GM13977 (cell line): ENCODE data around the gene ARID1B.
A peak's percentile ranks its signal among the peaks of the same experiment; 100 is the strongest.

Experiments used
- DNase-seq: peaks from one replicate; pipeline ENCODE4 v3.0.0; 2012; ENCODE audit warnings: low spot score
- in situ Hi-C: fragments of 300-500 bp; cut with MboI; formaldehyde crosslinking; loops from one replicate; pipeline ENCODE4 v1.12.0; 2022; ENCODE audit warnings: low sequenced_read_pairs, low pct_unique_long_range_greater_than_20kb, mixed read lengths, inconsistent platforms; ENCODE audit not compliant: unreplicated experiment
- TF ChIP-seq, protein P1 (sequence below): IDR thresholded peaks from 2 replicates; pipeline ENCODE4 v1.5.1; 2012; ENCODE audit warnings: mild to moderate bottlenecking, control low read depth; ENCODE audit not compliant: insufficient read depth; ENCODE audit errors: extremely low read depth, missing control alignments

The ARID1B gene

DNA sequence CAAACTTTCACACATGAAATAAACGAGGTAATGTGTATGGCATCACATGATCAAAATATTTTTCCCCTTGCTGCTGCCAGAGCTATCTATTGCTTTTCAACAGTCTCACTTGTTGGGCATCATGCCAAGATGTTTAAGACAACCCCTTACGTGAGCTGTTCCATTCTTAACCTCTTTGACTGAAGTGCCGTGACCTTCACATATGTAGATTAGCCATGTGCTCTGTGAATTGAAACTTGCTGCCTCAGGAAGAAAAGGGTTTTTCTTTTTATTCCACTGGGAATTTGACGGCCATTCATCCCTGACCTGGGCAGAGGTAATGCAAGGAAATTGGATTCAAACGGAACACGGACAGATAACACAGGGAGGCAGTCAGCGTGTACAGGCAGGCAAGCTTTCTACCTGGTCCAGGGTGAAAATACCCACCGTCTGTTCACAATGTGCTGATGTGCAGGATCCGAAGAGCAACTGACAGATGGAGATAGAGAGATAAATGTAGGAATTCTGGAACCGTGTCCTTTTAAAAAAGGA is 14.2 kb downstream of the ARID1B start:
- in situ Hi-C loops = no loop called here
- peak; percentile 32 for DNase-seq
- TF ChIP-seq, protein P1, sequence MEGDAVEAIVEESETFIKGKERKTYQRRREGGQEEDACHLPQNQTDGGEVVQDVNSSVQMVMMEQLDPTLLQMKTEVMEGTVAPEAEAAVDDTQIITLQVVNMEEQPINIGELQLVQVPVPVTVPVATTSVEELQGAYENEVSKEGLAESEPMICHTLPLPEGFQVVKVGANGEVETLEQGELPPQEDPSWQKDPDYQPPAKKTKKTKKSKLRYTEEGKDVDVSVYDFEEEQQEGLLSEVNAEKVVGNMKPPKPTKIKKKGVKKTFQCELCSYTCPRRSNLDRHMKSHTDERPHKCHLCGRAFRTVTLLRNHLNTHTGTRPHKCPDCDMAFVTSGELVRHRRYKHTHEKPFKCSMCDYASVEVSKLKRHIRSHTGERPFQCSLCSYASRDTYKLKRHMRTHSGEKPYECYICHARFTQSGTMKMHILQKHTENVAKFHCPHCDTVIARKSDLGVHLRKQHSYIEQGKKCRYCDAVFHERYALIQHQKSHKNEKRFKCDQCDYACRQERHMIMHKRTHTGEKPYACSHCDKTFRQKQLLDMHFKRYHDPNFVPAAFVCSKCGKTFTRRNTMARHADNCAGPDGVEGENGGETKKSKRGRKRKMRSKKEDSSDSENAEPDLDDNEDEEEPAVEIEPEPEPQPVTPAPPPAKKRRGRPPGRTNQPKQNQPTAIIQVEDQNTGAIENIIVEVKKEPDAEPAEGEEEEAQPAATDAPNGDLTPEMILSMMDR = no peak

DNA sequence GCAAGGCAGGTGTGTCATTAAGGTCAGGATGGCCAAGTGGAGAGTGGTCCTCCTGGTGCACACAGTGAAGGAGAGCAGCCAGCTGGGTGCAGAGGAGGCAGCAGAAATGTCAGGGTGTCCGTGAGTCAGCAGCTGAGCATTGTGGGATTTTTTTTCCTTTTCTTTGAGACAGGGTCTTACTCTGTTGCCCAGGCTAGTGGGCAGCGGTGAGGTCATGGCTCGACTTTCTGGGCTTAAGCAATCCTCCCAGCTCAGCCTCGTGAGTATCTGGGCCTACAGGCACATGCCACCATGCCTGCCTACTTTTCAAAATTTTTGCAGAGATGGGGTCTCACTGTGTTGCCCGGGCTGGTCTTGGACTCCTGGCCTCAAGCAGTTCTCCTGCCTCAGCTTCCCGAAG is 16.0 kb downstream of the ARID1B start:
- DNase-seq = no peak
- TF ChIP-seq, protein P1 = no peak
- in situ Hi-C loops = no loop called here

DNA sequence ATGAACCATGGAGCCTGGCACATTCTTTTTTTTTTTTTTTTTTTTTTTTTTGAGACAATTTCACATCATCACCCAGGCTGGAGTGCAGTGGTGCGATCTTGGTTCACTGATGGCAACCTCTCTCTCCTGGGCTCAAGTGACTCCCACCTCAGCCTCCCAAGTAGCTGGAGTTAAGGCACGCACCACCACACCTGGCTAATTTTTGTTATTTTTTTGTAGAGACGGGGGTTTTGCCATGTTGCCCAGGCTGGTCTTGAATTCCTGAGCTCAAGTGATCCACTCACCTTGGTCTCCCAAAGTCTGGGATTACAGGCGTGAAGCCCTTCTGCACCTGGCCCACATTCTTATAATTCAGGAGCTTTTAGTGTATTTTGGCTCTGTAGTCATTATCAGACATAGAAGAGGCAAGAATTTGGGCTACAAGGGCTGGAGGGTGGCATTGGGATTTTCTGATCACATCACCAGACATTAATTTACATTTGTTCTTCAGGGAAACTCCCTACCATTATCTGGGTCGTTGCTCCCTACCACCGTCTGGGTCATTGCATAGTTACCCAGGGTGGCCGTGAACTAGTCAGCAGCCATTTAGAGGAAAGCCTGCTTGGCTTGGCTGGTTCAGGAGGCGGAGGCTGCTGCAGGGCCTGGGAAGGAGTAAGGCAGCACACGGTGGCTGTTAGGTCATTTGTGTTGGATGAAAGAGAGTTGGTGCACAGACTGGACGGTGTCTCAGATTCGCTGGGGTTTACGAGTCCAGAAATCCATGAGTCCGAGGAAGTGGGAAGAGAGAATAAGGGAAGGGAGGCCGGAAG is 17.6 kb downstream of the ARID1B start:
- in situ Hi-C loops = no loop called here
- TF ChIP-seq, protein P1 = no peak
- DNase-seq = peak; percentile 52

DNA sequence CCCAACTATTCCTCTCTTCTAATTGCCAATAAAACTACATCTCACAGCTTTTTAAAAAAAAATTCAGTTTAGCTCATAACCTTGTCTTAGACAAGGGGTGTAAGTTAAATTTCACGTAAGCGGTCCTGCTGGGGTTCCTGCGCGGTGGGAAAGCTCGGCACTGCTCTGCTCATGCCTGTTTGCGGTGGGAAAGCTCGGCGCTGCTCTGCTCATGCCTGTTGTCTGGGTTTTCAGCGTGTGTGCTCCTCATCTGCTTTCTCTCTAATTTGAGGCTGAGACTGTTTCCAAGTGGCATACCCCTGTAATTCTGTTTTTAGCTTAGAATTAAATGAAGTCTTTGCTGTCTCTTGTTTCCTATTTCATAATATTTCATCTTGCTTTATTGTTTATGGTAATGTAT is 18.6 kb downstream of the ARID1B start:
- no peak for DNase-seq
- TF ChIP-seq, protein P1 = no peak
- in situ Hi-C loops = no loop called here

DNA sequence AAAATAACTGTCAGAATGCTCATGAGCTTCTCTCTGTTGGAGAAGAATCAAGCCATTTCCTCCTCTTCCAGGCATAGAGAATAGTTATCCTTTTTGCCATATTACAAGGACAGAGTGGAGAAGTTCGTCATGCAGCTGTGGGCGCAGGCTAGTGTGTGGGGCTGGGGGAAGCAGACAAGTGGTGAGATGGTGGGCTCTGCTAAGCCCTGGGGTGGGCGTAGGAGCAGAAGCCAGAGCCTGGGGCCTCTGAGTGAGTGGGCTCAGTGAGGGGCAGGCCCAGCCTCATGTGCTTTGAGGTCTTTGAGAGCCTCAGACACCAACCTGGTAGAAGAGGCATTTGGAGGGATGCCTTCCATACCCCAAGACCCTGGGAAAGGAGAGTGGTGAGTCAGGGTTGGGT is 19.4 kb downstream of the ARID1B start:
- TF ChIP-seq, protein P1 = no peak
- in situ Hi-C loops = no loop called here
- DNase-seq = no peak

DNA sequence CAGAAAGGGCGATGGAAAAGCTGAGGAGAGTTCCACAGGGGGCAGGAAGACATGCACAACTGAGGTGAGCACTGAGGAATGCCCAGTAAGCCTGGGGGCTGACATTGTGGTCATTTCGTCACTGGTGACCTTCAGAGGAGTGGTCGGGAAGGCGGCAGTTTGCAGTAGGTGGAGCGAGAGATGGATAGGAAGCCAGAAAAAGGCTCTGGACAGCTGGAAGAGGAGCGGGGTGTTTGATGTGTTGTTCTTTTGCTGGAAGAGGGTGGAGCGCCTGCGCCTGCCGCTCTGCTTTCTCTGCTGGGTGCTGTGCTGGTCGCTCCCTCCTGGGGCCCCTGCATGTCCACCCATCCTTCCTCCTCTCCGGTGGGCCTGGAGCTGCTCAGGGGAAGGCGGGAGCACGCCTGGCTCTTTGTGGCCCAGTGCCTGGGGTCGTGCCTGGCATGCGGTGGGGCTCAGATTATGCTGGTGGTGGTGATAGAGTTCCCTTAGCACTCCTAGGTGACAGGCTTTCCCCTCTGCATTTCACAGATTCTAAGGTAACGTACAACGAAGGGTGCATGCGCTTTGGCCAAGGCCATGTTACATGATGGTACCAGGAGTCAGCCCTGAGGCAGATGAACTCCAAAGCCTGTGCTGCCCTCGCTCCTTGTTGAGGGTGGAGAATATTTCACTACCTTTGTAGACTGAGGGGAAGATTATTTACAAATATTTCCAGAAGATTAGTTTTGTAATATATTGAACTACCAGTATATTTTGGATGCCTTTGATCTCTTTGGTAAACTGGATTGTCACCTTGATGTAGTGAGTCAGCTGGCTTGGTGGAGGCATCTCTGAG is 20.9 kb downstream of the ARID1B start:
- no peak for DNase-seq
- in situ Hi-C loops = no loop called here
- TF ChIP-seq, protein P1 = no peak
